Activated naive CD4-positive, alpha-beta T cell treated with anti-CD3 and anti-CD28 coated beads, Interleukin-2, amount 50 U/mL, for 24 hours (primary cell): ENCODE data around the gene SYNE3.
A peak's percentile ranks its signal among the peaks of the same experiment; 100 is the strongest.

ENCODE experiments used
- H3K27ac Mint-ChIP-seq: one replicate; pipeline ENCODE4 v1.8.0; 2021; ENCODE audit warnings: mild to moderate bottlenecking, mixed read lengths
- H3K27me3 Mint-ChIP-seq: one replicate; pipeline ENCODE4 v1.8.0; 2021; ENCODE audit warnings: mixed read lengths
- H3K36me3 Mint-ChIP-seq: one replicate; pipeline ENCODE4 v1.8.0; 2021; ENCODE audit warnings: mixed read lengths
- H3K4me1 Mint-ChIP-seq: one replicate; pipeline ENCODE4 v1.8.0; 2021; ENCODE audit warnings: mixed read lengths
- H3K4me3 Mint-ChIP-seq: one replicate; pipeline ENCODE4 v1.8.0; 2021; ENCODE audit warnings: mild to moderate bottlenecking, mixed read lengths
- H3K9me3 Mint-ChIP-seq: one replicate; pipeline ENCODE4 v1.8.0; 2021; ENCODE audit warnings: mixed read lengths

The SYNE3 gene

GRCh38 chr14:95481391-95482022, 34.9 kb downstream of the SYNE3 start:
- no peak overlapping the region for H3K4me3 Mint-ChIP-seq
- H3K4me1 Mint-ChIP-seq = peaks cover 48% of the 10 kb centered on the region
- H3K27ac Mint-ChIP-seq = no peak overlapping the region
- H3K27me3 Mint-ChIP-seq = no peaks in the 10 kb centered on the region
- H3K9me3 Mint-ChIP-seq = no peaks in the 10 kb centered on the region
- peaks cover 3% of the 10 kb centered on the region for H3K36me3 Mint-ChIP-seq

DNA sequence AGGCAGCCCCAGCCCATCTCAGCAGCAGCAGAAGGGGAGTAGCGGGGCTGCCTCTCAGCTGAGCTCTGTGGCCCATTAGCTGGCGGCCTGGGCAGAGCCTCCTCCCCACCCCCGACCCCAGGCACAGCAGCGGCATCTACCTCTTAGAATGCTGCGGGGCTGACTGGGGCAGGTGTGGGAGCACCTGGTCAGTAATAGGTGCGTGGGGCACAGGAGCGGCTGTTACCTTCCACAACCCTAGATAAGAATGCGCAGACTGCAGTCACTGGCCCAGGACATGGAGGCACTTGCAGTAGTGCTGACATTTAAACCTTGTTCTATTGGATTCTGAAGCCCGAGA, 35.6 kb downstream of the SYNE3 start:
- H3K4me1 Mint-ChIP-seq = peaks cover 46% of the 10 kb centered on the region
- H3K9me3 Mint-ChIP-seq = no peaks in the 10 kb centered on the region
- no peak overlapping the region for H3K4me3 Mint-ChIP-seq
- H3K27me3 Mint-ChIP-seq = no peaks in the 10 kb centered on the region
- no peak overlapping the region for H3K27ac Mint-ChIP-seq
- H3K36me3 Mint-ChIP-seq = peaks cover 3% of the 10 kb centered on the region

DNA sequence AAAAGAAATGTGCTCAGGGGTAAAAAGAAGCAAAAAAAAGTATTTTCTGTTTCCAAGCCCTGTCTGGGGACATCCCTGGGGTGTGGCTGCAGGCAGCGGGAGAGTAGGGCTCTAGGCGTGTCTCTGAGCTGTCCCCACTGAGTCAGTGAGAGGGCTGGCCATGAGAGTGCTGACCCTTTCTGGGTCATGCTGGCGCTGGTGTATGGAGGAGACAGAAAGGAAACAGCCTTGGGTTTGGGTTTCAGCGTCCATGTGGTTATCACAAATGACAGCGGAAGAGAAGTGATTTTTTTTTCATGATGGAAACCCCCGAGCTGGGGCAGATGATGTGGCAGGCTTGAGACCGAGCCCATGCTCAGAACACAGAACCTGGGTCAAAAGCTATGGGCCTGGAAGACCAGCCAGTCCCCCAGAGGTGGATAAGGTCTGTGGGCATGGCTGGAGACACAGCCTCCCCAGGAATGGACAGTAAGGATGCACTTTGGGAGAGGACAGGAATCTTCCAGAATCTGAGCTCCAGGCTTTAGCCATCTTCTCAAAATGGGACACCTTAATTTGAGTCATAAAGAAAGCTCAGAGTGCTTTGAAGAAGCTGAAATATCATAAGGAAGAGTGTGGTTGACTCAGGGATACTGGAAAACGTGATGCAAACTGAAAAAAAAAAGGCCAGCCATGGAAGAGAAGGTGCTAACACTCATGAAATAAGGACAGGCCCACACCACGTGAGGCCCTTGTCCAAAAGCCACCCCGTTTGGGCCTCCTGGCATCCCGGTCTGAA, 36.2 kb downstream of the SYNE3 start:
- Mint-ChIP-seq H3K4me1 (peaks cover 41% of the 10 kb centered on the region), H3K9me3 (no peaks in the 10 kb centered on the region), H3K27ac (peak overlapping the region; percentile 82), H3K27me3 (no peaks in the 10 kb centered on the region), H3K4me3 (no peak overlapping the region), H3K36me3 (peaks cover 3% of the 10 kb centered on the region)

GRCh38 chr14:95479494-95479893, 37.0 kb downstream of the SYNE3 start:
- H3K36me3 Mint-ChIP-seq = peaks cover 3% of the 10 kb centered on the region
- H3K27ac Mint-ChIP-seq = peak overlapping the region; percentile 4
- H3K27me3 Mint-ChIP-seq = no peaks in the 10 kb centered on the region
- peaks cover 39% of the 10 kb centered on the region for H3K4me1 Mint-ChIP-seq
- H3K9me3 Mint-ChIP-seq = no peaks in the 10 kb centered on the region
- H3K4me3 Mint-ChIP-seq = no peak overlapping the region

- Mint-ChIP-seq H3K36me3 (peaks cover 5% of the 10 kb centered on the region), H3K4me1 (peaks cover 39% of the 10 kb centered on the region), H3K27me3 (no peaks in the 10 kb centered on the region), H3K4me3 (no peak overlapping the region), H3K9me3 (no peaks in the 10 kb centered on the region), H3K27ac (no peak overlapping the region)
Observed at GRCh38 chr14:95478818-95479217, 37.6 kb downstream of the SYNE3 start.

DNA sequence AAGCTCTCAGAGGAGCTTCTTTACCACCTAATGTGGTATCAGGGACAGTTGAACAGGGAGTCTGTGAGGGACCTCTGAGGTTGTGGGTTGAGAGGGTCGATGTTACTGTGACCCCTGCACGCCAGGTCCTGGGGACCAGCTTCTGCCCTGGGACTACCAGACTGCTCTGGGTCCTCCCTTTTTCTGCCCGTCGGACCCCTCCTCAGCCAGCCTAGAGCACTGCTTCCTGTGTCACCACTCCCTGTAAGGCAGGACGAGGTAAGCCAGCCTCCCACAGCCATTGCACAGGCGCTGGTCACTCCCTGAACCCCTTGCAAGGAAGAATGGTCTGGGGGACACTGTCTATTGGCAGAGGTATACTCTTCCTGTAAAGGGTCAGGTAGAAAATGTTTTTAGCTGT, 38.1 kb downstream of the SYNE3 start:
- peaks cover 5% of the 10 kb centered on the region for H3K36me3 Mint-ChIP-seq
- H3K27me3 Mint-ChIP-seq = no peaks in the 10 kb centered on the region
- no peak overlapping the region for H3K4me3 Mint-ChIP-seq
- no peaks in the 10 kb centered on the region for H3K9me3 Mint-ChIP-seq
- H3K4me1 Mint-ChIP-seq = peaks cover 41% of the 10 kb centered on the region
- no peak overlapping the region for H3K27ac Mint-ChIP-seq

DNA sequence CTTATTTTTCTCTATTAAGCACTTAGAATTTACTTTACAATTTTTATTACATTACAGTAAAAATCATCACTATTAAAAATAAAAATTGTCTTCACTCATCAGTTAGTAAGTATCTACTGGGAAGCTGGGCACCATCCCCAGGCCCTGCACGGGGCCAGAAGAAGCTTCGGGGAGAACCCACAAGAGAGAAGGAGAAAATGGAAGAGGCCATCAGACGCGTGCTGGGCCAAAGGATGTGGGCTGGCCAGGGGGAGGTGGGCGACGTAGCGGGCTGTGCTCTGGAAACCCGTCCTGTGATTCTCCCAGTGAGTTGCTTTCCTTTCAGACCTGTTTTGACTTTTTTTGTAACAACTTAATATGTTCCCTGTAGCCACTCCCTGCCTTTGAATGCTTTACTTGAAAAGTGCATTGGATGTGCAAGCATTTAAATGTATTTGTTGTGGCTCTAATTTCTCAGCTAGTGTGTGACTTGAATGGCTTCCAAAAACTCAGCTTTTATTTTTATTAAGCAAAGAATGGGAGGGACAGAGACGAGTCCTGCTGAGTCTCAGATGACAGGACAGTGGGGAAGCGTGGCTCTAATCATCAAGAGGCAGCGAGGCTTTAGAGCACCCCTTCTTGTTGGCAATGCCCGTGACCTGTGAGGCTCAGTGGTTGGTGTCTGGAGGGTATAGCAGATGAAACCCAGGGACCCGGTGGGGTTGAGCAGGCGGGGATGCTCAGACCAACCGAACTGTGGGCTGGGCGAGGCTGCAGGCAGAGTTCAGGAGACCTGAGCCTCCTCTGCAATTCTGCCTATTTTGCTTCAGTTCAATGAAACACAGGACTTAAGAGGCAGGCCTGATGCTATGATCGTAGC, 38.8 kb downstream of the SYNE3 start:
- Mint-ChIP-seq H3K4me3 (no peak overlapping the region), H3K36me3 (peaks cover 5% of the 10 kb centered on the region), H3K4me1 (peaks cover 46% of the 10 kb centered on the region), H3K27me3 (no peaks in the 10 kb centered on the region), H3K9me3 (no peaks in the 10 kb centered on the region), H3K27ac (no peak overlapping the region)

GRCh38 chr14:95476747-95477146, 39.7 kb downstream of the SYNE3 start:
- Mint-ChIP-seq H3K36me3 (peaks cover 5% of the 10 kb centered on the region), H3K4me1 (peaks cover 51% of the 10 kb centered on the region)

DNA sequence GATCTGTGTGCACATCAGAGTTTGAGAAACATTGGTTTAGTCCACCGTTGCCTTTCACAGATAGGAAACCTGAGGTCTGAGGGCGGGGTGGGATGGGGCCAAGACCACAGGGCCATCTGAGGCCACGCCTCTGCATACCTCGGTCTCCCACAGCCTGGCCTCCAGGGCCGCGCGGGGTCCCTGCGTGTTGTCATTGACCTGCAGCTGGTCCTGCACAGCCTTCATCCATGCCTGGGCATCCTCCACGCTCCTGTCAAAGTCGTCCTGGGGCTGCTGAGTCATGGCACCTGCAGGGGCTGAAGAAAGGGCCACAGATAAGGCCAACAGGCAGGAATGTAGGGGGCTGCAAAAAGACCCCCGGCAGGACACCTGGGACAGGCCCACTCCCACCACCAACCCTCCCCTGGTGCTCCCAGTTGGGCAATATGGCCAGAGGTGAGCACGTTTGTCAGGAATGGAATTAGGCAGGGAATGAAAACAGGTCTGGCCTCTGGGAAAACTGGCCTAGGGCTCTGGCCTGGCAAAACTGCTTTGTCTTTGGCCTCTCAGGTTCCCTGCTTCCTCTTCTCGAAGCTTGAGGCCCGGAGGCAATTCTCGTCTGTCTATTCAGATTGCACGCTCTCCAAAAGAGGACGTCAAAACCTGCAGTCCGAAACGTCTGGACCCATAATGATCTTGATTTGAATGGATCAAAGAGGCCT, 40.8 kb downstream of the SYNE3 start:
- H3K27me3 Mint-ChIP-seq = no peaks in the 10 kb centered on the region
- peaks cover 5% of the 10 kb centered on the region for H3K36me3 Mint-ChIP-seq
- no peak overlapping the region for H3K27ac Mint-ChIP-seq
- peaks cover 48% of the 10 kb centered on the region for H3K4me1 Mint-ChIP-seq
- H3K4me3 Mint-ChIP-seq = no peak overlapping the region
- H3K9me3 Mint-ChIP-seq = no peaks in the 10 kb centered on the region

More at GRCh38 chr14:95476747-95477146, 39.7 kb downstream of the SYNE3 start:
- Mint-ChIP-seq H3K4me3 (no peak overlapping the region), H3K27ac (no peak overlapping the region), H3K27me3 (no peaks in the 10 kb centered on the region), H3K9me3 (no peaks in the 10 kb centered on the region)

DNA sequence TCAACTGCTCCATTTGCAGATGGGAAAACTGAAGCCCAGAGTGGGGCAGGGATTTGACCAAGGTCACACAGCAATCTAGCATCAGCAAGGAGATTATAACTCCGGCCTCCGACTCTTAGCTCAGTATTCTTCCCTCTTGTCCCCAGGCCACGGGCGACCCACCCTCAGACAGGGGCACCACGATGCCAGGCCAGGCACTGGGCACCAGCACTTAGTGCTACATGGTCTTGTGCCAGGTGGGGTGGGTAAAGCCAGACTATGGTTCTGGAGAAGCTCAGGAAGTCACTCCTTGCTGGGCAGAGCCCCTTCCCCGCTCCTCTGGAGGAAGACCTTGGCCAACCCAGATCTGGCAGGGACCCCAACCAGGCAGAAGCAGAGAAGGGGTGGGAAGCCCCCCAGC, 41.5 kb downstream of the SYNE3 start:
- no peaks in the 10 kb centered on the region for H3K9me3 Mint-ChIP-seq
- no peaks in the 10 kb centered on the region for H3K27me3 Mint-ChIP-seq
- peaks cover 7% of the 10 kb centered on the region for H3K36me3 Mint-ChIP-seq
- peaks cover 43% of the 10 kb centered on the region for H3K4me1 Mint-ChIP-seq
- no peak overlapping the region for H3K4me3 Mint-ChIP-seq
- H3K27ac Mint-ChIP-seq = no peak overlapping the region

DNA sequence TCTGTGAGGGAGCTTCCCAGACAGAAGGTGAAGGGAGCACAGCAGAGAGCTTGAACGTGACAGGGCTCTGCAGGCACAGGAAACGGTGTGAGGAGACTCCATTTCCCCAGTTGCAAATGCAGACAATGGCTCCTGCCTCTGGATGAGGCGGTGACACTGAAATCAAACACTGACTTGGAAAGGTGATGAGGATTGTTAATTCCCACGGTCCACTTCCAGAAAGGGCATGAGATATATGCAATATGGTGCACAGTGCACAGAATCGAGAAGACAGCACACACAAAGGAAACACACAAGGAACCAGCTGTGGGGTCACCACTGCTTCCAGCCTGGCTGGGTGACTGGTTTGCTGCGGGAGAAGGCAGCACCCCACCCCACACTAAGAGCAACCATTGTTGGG, 42.0 kb downstream of the SYNE3 start:
- H3K4me1 Mint-ChIP-seq = peaks cover 42% of the 10 kb centered on the region
- no peaks in the 10 kb centered on the region for H3K9me3 Mint-ChIP-seq
- no peaks in the 10 kb centered on the region for H3K27me3 Mint-ChIP-seq
- H3K36me3 Mint-ChIP-seq = peaks cover 9% of the 10 kb centered on the region
- no peak overlapping the region for H3K27ac Mint-ChIP-seq
- H3K4me3 Mint-ChIP-seq = no peak overlapping the region

DNA sequence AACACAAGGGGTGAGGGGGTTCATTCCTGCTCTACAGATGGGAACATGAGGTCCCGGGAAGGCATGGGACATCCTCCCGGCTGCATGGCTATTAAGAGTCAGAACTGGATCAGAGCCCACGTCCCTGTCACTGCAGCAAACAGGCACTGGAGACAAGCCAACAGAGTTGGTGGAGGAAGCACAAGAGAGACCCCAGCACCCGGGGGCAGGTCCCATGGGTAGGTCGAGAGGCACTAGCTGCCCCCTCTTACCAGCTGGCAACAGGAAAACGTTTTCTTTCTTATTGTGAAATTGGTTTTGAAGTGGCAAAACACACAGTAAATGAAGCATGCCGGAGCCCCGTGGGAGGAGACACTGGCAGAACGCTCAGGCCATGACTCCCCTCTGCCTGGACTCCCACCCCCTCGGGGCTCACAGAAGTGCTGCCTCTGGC, 43.6 kb downstream of the SYNE3 start:
- H3K9me3 Mint-ChIP-seq = no peaks in the 10 kb centered on the region
- no peaks in the 10 kb centered on the region for H3K27me3 Mint-ChIP-seq
- H3K4me3 Mint-ChIP-seq = no peak overlapping the region
- H3K27ac Mint-ChIP-seq = peak overlapping the region; percentile 59
- H3K36me3 Mint-ChIP-seq = peaks cover 9% of the 10 kb centered on the region
- peaks cover 41% of the 10 kb centered on the region for H3K4me1 Mint-ChIP-seq

DNA sequence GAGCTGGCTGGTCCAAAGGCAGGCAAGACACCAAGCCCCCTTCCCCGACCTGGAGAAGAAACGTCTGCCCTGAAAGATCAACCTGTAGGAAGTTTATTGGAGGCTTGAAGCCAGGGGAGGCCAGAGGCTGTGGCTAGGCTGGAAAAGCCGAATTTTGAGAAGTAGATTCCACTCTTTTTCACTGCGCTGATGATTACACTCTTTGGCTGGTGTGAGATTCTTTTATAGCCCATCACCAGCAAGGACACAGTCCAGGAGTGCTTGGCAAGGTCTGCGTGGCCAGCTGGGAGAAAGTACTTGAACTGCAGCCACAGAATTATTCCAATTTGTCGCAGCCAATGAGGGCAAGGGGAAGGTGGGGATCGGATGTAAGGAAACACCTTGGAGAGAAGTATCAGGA, 45.0 kb downstream of the SYNE3 start:
- H3K27me3 Mint-ChIP-seq = no peaks in the 10 kb centered on the region
- H3K9me3 Mint-ChIP-seq = no peaks in the 10 kb centered on the region
- no peak overlapping the region for H3K4me3 Mint-ChIP-seq
- H3K27ac Mint-ChIP-seq = peak overlapping the region; percentile 60
- H3K36me3 Mint-ChIP-seq = peaks cover 6% of the 10 kb centered on the region
- peaks cover 35% of the 10 kb centered on the region for H3K4me1 Mint-ChIP-seq

- Mint-ChIP-seq H3K27ac (no peak overlapping the region), H3K36me3 (peaks cover 6% of the 10 kb centered on the region), H3K4me3 (no peak overlapping the region), H3K27me3 (no peaks in the 10 kb centered on the region), H3K4me1 (peaks cover 36% of the 10 kb centered on the region), H3K9me3 (no peaks in the 10 kb centered on the region)
Observed at GRCh38 chr14:95471016-95471415, 45.4 kb downstream of the SYNE3 start.

- peaks cover 15% of the 10 kb centered on the region for H3K36me3 Mint-ChIP-seq
- no peaks in the 10 kb centered on the region for H3K9me3 Mint-ChIP-seq
- H3K4me3 Mint-ChIP-seq = no peak overlapping the region
- H3K27me3 Mint-ChIP-seq = no peaks in the 10 kb centered on the region
- H3K27ac Mint-ChIP-seq = no peak overlapping the region
- peaks cover 48% of the 10 kb centered on the region for H3K4me1 Mint-ChIP-seq
Observed at GRCh38 chr14:95469134-95469481, 47.3 kb downstream of the SYNE3 start.
